NCI-H2107 treated with DMSO at 0.1 percent for 48 hours (cell line): Measurements from ENCODE around the gene TOMM40L.
"Not testable (repeated sequence)": the region's sequence is repeated elsewhere in the genome, so short reads cannot be mapped to it uniquely, and the experiment has no call there.

Source experiments
- DNase-seq: peaks from one replicate; lab custom pipeline; 2025; ENCODE audit not compliant: unreplicated experiment; lab: John Stamatoyannopoulos, UW

TOMM40L gene

DNA sequence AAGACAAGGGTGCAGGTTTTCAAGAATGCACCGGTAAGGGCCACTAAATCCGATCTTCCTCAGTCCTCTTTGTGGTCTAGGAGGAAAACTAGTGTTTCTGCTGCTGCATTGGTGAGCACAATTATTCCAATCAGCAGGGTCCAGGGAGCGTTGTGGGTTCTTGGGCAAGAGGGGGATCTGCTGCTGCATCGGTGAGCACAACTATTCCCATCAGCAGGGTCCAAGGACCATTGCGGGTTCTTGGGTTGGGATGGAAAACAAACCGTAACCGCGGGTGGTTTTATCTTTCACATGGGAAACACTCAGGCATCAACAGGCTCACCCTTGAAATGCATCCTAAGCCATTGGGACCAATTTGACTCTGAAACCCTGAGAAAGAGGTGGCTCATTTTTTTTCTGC lies 25.7 kb downstream of the TOMM40L start:
- DNase-seq, result no peak

DNA sequence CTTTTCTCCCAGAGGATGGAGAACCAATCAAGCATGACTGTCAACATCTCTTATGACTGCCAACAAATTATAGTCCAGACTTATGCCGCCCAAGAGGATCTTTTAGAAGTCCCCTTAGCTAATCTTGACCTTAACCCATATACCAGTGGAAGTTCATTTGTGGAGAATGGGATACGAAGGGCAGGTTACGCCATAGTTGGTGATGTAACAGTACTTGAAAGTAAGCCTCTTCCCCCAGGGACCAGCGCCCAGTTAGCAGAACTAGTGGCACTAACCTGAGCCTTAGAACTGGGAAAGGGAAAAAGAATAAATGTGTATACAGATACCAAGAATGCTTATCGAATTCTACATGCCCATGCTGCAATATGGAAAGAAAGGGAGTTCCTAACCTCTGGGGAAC lies 29.4 kb downstream of the TOMM40L start:
- not testable (repeated sequence) for DNase-seq

DNA sequence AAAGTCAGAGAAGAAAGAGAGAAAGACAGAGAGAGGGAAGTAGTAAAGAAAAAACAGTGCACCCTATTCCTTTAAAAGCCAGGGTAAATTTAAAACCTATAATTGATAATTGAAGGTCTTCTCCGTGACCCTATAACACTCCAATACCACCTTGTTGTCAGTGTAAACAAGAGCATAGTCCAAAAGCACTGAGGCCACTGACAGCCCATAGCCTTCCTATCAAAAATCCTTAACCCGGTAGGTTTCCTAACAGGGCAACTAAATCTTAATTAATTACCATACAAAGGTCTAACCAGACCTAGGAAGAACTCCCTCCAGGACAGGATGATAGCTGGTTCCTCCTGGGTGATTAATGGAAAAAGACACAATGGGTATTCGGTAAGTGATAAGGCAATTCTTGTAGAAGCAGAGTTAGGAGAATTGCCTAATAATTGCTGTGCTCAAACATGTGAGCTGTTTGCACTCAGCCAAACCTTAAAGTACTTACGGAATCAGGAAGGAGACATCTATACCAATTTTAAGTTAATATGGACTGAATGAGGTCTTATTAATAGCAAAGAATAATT lies 30.2 kb downstream of the TOMM40L start:
- DNase-seq, result not testable (repeated sequence)

DNA sequence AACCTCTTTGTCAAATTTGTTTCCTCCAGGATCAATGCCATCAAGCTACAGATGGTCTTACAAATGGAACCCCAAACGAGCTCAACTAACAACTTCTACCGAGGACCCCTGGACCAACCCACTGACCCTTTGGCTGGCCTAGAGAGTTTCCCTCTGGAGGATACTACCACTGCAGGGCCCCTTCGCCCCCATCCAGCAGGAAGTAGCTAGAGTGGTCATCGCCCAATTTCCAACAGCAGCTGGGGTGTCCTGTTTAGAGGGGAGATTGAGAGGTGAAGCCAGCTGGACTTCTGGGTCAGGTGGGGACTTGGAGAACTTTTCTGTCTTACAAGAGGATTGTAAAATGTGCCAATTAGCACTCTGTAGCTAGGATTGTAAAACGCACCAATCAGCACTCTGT lies 31.2 kb downstream of the TOMM40L start:
- not testable (repeated sequence) for DNase-seq

DNA sequence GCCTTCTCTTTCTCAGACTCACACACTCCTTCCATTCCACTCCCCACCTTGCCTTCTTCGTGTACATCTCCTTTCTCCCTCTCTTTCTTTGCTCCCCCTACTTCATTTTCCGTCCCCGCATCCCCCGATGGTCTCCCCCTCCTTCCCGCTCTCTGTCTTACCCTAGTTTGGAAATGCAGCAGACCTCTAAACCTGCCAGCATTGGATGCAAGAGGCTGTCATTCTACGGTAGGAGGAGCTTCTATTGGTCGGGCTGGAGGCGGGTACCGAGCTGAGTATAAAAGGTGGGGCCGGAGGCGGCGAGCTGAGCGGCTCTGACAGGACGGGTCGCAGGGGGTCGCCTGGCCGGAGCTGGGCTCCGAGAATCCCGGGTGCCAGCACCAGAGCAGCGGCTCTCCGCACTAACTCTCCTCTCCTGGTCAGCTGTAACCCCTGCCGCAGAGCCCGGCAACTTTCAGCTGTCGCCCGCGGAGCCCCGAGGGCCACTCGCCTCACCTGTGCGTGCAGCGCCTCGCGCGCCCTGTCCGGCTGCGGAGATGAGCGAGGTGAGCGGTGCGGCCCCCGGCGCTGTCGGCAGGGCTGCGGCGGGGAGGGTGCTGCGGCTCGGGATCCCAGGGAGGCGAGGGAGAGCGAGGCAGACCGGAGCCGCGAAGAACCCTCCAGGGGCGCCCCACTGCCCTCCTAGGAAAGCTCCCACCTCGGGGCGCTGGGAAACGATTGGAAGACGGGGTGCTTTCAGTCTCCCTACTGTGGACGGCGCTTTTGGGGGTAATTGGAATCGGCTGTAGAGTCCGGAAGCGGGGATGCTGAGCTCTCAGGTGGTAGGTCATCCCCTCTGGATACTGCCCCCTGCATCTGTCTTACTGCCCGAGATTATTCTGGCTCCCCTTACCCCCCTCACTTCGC lies 32.8 kb downstream of the TOMM40L start, which contains the start of gene PCP4L1:
Gene PCP4L1, plus strand, starts transcription at position 307 of the 906 bp plus-strand sequence. Its CDS starts 230 bp downstream, at position 537.
- peak; percentile 45 for DNase-seq

DNA sequence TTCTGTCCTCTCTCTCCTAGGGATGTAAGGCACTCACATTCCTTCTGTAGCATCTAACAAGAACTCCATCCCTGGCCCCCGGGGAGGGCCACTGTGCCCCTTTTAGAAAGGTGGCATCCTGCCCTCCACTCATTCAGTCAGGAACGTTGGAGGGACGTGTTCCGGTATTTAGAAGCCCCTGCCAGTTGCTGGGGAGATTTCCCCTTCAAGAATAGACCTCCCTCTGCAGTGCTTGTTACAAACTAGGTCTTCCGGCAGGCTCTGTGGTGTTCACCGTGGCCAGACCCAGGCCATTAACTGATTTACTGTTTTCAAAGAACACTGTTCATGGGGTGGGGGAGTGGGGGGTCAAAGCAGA lies 33.5 kb downstream of the TOMM40L start:
- no peak for DNase-seq

DNA sequence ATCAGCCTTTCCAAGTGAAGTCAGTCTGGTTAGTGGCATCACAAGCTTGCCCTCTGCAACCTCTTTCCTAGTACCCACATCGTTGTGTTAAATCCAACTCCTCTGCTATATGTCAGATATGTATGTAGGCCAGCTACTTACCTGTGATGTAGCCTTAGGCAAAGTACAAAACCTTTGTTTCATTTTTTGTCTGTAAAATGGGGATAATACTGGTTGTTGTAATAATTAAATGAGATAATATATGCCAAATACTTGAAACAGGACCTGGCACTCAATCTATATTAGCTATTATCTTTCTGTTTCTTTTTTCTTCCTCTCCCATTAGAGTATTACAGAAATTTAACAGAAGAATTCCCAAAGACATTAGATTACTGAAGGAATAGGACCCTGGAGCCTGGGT lies 33.9 kb downstream of the TOMM40L start:
- DNase-seq, result no peak

DNA sequence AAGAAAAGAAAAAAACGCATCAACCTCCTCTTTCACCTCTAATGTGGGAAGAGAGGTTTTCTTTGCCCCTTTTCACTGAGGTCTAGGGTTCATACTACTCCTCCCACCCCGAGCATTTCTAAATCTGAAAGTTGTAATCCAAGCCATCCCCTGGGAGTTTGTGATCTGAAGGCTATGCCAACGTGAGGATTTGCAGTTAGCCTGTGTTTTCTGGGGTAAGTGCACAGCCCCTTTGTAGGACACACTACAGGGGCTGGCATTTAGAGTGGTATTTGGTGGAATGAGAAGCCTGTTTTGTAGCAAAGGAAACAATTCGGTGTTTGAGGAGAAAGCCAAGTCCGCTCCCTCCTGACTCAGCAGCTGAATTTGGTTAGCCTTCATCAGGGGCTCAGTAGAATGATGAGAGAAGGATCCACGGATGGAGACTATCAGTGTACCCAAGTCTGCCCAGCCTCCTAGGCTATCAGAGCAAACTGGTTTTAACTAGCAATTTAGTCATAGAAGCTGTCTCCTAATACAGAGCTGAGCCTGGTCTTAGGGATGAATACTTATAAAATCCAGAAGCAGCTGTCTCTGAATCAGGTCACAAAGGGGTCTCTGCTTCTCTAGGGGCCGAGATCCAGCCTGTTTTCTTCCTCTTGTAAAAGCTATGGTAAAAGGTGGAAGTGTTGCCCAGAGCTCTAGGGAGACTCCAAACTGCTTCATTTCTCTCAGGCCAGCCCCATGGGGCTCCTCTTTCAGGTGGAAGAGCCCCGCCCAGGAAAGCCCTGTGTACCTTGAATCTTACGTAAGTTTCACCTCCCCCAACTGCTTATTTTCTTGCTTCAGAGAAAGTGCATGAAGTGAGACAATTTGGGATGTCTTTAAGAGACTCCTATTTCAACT lies 34.8 kb downstream of the TOMM40L start:
- peak; percentile 49 for DNase-seq

DNA sequence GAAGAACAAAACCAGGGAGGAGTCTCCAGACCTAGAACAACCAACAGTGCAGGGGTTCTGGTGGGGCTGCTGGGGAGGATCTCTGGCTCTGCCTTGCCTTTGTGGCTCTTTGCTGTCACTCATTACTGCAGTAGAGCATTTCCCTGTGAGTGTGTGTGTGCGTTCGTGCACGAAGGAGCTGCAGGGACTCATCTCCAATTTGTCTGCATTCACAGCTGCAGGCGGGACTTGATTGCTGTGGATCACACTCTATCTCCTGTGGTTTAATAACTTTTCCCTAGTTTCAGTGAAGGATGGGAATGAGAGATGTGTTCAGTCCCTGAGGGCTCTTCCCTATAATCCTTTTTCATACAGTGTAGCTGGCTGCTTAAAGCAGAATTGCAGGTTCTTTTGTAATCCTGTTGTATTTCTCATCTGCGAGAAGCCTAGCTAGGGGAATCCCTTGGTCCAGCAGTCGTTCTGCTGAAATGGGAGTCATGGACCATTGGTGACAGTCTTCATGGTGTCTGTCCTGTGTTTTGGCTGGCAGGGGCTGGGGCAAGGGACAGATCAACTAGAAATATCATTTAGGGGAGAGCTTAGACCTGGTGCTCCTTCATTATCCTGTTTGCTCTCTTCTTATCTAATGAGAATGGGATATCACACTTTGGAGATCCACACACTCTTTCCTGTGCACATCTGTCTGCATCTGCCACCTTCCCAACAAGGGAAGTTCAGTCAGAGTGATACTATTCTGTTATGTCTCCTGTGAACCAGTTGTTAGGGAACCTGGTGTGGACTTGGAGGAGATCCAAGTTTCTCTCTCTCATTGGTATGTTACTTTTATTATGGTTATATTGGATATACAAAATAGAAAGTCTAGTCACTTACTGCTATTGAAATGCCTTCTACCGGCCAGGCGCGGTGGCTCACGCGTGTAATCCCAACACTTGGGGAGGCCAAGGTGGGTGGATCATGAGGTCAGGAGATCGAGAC lies 35.7 kb downstream of the TOMM40L start:
- no peak for DNase-seq

DNA sequence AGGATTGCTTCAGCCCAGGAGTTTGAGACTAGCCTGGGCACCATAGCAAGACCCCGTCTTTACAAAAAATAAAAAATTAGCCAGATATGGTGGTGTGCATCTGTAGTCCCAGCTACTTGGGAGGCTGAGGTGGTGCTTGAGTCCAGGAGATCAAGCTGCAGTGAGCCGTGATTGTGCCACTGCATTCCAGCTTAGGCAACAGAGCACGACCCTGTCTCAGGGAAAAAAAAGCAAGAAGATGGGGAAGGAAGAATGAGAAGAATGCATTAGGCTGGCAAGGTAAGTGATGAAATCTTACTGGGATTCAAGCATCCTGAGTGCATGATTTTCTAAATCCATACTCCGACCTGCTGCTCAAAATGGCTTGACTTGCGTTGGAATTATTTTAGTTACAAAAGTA lies 39.4 kb downstream of the TOMM40L start:
- DNase-seq, result no peak

DNA sequence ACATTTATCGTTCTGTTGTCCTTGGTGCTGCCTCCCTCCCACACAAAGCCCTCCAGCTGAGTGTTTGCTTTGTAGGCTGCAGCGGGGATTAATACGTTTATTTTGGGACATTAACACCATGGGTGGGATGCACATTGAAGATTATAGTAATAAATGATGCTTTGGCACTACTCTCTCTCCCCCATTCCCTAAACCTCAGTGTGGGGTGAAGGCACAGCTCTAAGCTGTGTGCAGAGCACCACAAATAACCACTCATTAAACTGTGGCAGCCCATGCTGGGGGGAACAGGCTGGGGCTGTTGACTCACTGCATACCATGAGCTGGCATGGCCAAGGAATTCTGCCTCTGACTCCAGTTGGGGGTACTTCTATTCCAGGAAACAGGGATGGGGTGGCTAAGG lies 40.3 kb downstream of the TOMM40L start:
- DNase-seq, result no peak

DNA sequence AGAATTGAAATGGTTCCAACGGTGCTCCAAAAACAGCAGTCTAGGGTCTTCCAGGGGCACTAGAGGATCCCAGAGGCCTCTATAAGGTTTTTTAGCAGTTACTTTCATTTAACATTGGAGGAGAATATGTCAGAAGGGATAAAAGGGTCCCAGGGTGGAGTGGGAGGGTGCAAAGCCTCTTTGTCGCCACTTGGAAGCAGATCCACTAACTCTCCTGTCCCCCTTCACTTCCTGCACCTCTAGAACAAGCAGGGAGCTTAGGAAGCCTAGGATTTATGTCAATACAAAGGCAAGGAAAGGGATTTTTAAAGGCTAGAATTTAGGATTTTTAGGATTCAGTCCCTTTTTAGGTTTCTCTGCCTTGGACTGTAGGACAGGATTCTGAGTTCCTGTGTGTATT lies 41.0 kb downstream of the TOMM40L start:
- DNase-seq, result no peak

DNA sequence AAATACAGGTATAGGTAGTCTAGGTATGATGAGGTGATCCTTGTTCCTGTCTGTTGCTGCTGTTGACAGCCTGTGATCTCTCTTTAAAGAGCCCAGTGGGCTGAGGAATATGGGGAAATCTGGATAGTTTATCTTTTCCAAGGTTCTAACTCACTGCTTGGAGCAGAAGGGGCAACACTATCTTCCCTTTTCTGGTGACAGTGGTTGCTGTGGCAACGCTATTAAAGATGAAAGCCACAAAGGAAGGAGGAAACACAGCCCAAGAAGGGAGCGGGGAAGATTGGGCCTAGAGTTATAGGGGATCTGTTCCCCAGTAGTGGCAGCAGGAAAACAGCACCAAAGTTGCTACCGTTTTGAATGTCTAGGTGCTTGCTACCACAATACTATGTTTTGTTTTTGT lies 41.5 kb downstream of the TOMM40L start:
- no peak for DNase-seq

DNA sequence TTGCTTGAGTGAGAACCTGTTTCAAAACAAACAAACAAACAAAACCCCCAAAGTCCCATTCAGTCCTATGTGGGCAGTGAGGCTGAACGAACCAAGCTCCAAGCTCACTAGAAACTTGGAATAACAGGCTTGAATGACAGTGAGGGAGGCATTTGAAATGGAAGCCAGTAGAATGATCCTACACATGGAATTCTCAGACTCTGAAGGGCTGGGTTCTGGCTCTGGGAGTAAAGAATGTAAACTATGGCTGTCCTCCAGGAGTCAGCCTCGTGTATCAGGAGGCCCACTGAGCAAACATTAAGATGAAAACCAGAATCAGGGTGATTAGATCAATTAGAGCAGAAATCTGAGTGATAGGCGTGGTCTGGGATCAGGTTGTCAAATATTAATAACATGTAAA lies 47.5 kb downstream of the TOMM40L start:
- DNase-seq, result no peak

DNA sequence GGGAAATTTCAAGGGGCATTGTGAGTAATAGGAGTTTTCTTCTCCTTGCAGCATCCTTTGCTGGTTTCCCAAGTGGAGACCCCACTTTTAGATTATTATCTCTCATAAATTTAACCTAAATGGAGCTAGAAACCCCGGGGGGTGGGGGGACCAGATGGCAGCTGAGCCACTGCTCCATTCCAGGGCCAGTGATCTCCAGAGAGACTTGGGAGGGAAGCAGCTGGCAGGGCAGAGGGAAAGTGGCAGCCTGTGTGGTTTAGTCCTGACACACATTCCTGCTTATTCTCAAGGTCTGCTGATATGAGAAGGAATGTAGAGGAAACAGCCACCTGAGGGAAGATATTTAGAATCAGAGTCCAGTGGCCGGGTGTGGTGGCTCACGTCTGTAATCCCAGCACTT lies 49.0 kb downstream of the TOMM40L start:
- DNase-seq, result no peak
